HG02610 (cell line): Measurements from ENCODE around the gene ECE1.
A peak's percentile ranks its signal among the peaks of the same experiment; 100 is the strongest.
"Not testable (repeated sequence)": the region's sequence is repeated elsewhere in the genome, so short reads cannot be mapped to it uniquely, and the experiment has no call there.

Source experiments
- ATAC-seq: cut with Tn5 transposase; IDR thresholded peaks from one replicate; pipeline ENCODE4 v1.9.1; 2021; ENCODE audit warnings: mild to moderate bottlenecking, moderate library complexity; ENCODE audit not compliant: unreplicated experiment

Gene ECE1

DNA sequence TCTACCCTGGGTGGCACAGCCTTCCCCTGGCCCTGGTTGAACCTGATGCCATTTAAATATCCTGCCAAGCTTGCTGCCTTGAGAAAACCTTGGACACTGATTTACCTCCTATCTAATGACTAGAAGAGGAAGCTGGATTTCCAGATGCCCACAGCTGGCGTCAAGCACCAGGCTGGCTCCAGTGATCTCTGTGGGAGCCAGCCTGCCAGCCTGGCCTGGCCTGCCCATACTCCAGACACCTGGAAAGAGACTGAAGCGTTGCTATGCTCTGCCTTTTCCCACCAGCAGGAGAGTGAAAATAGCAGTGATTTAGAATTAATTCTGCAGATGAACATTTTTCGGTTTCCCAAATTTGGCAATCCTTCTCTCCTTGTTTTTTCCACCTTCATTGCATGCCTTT lies 102.0 kb downstream of the ECE1 start:
- ATAC-seq, result no peak

DNA sequence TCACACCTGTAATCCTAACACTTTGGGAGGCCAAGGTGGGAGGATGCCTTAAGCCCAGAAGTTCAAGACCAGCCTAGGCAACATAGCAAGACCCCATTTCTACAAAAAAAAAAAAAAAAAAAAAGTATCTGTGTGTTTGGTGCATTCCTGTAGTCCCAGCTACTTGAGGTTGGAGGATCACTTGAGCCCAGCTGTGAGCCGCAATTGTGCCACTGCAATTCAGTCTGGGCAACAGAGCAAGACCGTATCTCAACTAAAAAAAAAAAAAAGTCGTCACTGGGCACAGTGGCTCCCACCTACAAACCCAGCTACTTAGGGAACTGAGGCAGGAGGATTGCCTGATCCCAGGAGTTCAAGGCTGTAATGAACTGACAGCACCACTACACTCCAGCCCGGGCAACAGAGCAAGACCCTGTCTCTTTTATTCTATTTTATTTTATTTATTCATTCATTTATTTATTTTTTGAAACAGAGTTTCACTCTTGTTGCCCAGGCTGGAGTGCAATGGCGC lies 105.0 kb downstream of the ECE1 start:
- no peak for ATAC-seq

DNA sequence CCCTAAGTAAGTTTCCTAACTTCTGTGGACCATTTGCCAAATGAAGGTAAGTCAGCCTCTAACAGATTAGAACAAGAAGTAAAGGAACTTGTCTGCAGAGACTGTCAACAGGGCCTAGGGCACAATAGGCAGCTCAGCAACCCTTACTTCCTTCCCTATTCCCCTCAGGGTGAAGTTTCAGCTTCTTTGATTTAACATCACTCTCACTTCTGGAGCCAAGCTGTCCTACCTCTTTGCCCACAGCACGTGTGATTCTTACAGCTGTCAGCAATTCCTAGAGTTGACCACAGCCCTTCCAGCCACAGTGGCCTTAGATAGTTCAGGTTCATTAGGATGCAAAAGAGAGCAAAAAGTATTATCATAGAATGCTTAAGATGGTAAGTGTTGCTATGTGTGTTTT lies 106.0 kb downstream of the ECE1 start:
- no peak for ATAC-seq

DNA sequence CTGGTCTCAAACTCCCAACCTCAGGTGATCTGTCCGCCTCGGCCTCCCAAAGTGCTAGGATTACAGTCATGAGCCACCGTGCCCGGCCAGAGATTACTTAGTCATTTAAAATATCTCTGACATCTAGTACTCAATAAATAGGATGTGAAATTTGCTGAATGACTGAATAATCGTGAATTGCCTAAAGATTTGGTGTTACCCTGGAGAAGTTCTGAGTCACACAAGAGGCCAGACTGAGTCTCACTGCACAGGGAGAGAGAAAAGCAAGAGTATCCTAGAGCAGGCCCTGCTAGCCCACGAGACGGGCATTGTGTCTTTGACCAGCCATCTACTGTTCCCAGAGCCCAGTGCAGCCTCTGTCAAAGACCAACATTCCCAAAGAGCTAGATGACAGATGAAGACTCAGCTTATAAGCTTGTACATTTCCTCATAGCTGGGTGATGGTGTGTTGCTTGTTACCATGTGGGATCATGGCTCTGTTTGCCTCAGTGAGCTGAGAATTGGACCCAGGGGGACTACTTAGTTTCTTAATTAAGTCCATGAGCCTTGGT lies 108.0 kb downstream of the ECE1 start:
- no peak for ATAC-seq

DNA sequence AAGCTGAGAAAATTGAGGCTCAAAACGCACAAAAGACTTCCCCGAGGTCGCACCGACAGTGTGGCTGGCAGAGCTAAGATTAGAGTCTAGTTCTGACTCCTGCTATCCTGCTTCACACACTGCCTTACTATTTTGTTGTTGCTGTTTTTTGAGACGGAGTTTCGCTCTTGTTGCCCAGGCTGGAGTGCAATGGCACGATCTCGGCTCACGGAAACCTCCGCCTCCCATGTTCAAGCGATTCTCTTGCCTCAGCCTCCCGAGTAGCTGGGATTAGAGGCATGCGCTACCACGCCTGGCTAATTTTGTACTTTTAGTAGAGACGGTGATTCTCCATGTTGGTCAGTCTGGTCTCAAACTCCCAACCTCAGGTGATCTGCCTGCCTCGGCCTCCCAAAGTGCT lies 112.0 kb downstream of the ECE1 start:
- ATAC-seq, result not testable (repeated sequence)

DNA sequence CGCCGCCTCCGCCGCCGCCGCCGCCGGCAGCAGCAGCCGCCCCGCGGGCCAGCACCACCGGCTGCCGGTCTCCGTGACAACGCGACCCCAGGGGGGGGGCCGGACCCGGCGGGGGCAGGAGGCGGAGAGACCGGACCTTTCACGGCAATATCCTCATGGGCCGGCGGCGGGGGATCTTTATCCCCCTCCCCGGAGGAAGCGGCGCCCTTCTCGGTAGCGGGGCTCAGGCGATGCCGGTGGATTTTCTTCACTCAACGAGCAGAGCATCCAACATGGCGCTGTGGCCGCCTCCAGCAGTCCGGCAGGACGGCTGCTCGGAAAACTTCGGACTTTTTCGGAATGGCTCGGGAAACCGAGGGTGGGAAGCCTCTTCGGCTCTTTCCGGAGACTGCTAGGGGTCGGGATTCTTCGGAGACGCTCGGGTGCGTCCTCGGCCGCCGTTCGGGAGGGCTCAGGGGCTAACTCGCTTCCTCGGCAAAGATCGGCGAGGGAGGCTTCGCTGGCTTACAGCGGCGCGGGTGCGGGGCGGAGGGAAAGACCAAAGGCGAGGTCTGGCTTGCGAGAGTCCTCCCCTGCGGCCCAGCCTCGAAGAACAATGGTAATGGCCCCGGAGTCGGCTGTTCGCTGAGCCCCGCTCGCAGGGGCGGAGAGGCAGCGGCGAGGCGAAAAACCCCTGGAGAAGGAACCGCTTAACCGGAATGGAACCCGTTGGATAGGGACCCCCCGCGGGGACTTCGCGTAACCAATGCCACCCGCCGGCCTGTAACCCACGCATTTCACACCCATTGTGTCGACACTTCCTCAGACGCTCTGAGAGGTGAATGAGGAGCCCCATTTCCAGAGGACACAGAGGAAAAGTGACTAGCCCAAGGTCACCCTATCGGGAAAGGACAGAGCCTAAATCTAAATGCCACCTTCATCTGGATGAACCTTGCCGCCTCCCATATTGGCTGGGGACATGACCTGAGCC lies 113.4 kb downstream of the ECE1 start, which contains the start of gene EIF4G3:
Gene EIF4G3, minus strand, starts transcription at position 312 of the 970 bp plus-strand sequence. CDS start 174,155 bp downstream, outside the sequence.
- ATAC-seq, result peak; percentile 87

DNA sequence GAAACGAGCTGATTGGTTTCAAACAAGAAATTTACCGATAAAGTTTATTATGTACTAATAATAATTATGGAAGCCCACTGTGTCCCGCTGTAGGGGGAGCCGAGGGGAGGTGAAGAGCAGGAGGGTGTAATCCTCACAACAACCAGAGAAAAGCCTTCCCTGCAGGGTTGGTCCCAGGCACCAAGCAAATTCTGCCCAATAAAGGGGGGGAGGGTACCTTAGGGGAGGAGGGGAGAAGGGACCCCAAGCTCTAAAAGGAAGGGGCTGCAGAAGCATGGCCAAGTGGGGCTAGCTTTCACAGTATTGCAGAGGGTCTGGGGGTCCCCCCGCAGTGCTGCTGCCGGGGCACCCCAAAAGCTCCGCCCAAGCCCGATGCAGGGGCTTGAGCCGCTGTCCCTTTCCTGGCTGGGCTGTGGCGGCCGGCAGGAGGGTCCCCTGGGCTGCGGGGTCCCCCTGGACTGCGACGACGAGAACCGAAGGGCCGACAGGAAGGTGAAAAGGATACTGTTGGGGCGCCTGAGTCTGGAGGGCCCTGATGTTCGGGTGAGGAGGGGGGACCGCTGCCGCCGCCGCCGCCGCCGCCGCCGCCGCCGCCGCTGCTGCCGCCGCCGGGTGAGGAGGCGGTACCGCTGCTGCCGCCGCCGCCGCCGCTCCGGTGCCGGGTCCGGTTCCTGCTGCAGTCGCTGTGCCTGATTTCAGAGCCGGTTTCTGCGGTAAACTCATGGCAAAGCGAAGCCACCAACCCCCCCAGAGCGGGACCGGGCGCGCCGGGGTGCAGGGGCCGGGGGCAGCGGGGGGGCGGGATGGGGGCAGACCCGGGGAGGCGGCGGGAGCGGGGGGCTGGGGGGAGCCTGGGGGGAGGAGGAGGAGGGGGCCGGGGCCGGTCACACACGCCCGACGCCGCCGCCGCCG lies 114.3 kb downstream of the ECE1 start:
- no peak for ATAC-seq

DNA sequence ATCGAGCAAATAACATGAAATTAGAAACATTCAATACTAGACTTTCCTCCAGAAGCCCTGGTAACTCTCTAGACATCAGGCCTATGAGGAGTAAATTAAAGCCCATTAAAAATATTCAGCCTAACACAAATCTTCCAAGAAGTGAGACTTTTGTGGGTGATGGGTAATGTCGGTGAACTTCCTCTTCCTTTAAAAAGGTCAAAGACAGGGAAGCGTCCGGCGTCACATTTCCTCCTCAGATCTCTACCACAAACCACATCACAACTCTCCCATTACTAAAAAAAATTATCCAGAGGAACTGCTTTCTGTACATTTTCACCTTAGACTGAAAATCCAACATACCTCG lies 115.0 kb downstream of the ECE1 start:
- no peak for ATAC-seq

DNA sequence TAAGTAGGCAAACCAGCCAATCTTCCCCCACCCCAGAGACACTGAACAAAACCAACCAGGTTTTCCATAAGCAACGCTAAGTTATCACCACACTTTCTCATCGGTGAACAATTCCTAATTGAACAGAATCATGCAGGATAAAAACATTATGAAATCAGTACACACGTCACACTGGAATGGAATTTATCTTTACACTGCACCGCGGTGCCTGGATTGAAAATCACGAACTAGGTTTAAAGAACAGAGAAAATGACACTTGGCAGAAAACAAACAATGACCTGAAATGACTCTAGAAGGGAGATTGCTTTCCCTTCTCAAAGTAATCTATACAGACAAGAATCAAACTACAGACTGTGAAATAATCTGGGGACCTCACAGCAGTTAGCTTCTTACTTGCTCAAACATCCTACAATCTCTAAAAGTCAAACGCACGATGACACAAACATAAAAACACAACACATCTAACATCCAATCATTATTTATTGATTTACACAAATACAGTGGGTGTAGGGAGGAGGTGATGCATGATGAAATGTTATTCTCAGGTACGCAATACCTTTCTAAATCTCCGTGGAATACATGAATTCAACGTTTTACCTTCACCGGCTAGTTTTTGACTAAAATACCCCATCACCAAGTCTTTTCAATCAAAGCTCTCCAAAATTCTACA lies 115.5 kb downstream of the ECE1 start:
- ATAC-seq, result no peak

DNA sequence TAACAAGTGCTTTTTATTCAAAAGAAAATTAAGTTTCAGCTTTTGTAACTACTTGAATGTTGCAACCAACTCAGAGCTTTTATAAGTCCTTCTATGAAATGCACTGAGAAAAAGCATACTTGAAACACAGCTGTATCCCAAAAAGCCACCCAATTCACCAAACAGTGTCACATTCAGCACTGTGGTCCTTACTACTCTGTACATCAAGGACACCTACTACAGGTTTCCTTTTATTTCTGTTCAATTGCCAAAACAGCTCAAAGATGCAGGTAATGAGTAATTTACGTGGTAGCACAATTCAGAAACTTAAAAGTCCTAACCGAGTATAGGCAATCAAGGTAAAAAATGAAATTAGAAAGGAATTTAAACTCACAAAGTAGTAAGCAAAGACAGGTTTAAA lies 116.0 kb downstream of the ECE1 start:
- no peak for ATAC-seq

DNA sequence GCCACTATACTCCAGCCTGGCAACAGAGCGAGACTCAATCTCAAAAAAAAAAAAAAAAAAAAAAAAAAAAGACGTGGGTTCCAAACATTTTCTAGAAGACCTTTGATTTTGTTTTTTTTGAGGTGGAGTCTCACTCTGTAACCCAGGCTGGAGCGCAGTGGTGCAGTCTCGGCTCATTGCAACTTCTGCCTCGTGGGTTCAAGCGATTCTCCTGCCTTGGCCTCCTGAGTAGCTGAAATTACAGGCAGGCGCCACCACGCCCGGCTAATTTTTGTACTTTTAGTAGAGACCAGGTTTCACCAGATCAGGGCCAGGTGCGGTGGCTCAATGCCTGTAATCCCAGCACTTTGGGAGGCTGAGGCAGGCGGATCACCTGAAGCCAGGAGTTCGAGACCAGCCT lies 117.2 kb downstream of the ECE1 start:
- ATAC-seq, result not testable (repeated sequence)

DNA sequence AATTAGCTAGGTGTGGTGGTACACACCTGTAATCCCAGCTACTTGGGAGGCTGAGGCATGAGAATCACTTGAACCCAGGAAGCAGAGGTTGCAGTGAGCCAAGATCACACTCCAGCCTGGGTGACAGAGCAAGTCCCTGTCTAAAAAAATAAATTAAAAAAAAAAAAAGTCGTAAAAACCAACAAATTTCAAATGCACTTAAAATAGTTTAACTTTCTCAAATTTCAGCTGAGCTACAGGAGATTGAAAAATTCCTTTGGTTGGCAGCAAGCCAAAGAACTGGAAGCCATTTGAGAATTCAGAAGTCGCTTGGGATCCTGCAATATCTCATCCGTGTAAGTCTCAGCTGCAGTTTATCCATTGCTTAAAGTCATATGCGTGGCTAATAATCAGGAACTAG lies 119.4 kb downstream of the ECE1 start:
- ATAC-seq, result not testable (repeated sequence)

DNA sequence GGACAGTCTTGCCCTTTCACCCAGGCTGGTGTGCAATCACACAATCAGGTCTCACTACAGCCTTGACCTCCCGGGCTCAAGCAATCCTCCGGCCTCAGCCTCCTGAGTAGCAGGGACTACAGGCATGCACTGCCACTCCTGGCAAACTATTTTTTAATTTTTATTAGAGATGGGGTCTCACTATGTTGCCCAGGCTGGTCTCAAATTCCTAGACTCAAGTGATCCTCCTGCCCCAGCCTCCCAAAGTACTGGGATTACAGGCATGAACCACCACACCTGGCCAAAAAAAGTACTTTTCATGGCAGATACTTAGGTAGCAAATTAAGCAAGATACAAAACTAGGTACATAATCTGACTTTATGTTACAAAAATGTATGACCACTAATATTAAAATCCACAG lies 121.8 kb downstream of the ECE1 start:
- no peak for ATAC-seq
